GM10847 (cell line): ENCODE results near the gene PSMD11.

ENCODE experiments used
- POLR2A ChIP-seq: IDR thresholded peaks from 2 replicates; pipeline ENCODE4 v1.6.1; 2011; ENCODE audit not compliant: insufficient read length; ENCODE audit errors: extremely low read depth

PSMD11 gene

DNA sequence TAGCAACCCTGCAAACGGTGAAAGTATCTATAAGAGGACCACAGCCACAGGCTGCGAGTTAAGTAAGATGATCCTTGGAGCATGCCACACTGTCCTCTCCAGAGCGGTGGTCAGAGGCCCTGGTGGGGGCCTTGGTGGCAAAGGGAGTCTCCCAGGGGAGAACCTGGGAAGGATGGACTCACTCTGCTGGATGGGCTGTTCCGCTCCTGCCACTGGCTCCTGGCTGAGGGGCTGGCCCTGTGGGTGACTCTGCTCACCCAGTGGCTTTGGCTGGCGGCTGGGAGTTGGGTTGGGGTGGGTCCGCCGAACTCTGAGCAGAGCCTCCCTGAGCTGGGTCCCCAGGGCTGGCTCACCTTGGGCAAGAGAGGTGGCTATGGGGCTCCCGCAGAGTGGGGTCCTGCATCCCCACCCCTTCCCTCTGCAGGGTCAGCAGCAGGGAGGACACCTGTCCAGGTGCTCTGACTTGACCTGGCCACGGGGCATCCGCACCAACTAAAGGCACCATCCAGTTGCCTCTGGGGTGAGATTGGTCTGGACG lies 49.7 kb downstream of the PSMD11 start:
- TF ChIP-seq POLR2A = no peak

GRCh38 chr17:32494621-32495358 lies 50.5 kb downstream of the PSMD11 start:
- TF ChIP-seq POLR2A = no peak

DNA sequence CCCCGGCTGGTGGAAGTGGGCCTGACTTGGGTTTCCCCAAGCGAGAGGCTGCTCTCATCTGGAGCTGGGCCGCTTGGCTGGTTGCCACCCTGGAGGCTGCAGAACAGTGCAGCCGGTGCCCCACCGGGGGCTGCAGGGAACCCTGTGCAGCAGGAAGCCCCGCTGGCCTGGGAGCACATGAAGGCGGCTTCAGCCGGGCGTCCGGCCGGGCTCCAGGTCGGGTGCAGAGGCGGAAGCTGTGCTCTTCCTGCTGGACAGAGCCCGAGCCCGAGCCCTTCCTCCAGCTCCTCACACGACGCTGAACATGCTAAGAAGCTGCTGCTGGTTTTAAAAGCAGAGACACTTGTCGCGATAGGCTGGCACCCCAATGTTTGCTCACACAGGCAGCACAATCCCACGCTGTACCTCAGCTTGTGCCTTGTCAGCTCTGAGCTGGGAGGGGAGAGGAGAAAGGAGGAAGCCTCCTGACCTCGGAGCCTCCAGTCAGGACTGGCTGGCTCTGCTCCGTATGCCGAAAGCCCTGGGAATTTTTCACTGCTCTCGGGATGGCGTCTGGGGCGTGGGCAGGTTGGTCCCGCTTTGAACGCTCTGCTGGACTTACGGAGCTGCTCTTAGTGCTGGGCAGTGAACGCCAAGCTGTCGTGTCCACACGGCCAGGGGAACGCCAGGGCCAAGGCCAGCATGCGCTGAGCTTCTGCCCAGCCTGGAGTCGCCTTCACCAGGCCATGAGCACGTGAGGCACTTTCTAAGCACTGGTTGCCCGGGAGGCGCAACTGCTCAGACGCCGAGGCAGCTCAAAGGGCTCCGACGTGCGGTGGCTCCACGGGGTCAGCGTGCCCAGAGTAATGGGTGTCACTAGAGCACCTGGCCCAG lies 51.3 kb downstream of the PSMD11 start:
- TF ChIP-seq POLR2A = no peak

- no peak for TF ChIP-seq POLR2A
These were observed 52.2 kb downstream of the PSMD11 start for GRCh38 chr17:32496395-32497073.

DNA sequence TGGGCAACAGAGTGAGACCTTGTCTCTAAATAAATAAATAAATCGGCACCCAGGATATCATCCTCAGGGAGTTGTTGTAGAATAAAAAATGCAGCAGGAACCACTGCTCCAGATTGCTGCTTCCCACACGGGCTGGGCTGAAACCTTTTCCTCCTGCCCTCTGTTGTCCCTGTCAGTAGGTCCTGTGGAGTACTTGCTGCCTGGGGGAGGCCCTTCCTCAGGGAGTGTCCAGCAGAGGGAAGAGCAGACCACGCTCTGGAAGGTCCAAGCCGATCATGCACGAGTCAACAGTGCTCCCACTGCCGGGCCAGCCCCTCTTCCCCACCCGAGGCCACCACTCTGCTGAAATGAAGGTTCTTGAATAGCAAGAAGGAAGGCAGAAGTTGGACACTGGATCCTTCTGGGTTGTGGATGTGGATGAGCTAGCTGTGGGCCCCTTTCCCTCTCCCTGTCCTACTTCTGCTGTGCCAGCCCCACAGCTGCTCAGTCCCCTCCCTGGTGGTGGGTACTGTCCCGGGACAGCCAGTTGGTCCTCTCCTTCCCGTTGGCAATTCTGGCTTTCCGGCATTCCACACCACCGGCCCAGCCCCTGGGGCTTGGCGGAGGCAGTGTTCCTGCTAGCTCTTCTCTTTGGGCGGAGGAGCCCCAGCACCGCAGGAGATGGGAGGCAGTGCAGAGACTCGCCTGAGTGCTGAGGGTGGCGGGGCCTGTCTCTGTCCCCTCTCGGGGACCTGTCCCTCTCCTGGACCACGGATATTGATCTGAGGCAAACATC lies 53.3 kb downstream of the PSMD11 start:
- no peak for TF ChIP-seq POLR2A

DNA sequence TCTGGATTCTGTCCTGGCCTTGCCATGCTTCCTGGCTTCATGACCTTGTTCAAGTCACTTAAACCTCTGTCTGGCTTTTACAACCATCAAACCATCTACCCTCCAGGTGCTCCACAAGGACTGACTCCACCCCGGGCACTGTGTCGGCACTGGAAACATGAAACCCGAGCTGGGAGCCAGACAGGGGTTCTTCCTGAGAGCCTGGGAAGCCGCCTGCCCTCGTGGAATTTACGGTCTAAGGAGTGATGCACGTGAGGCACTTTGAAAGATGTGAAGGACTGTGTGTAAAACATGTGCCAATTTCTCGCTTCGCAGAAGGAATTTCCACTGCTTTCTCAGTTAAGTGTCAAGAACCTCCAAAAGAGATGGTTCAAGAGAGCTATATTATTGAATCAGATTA lies 54.1 kb downstream of the PSMD11 start:
- TF ChIP-seq POLR2A = no peak

DNA sequence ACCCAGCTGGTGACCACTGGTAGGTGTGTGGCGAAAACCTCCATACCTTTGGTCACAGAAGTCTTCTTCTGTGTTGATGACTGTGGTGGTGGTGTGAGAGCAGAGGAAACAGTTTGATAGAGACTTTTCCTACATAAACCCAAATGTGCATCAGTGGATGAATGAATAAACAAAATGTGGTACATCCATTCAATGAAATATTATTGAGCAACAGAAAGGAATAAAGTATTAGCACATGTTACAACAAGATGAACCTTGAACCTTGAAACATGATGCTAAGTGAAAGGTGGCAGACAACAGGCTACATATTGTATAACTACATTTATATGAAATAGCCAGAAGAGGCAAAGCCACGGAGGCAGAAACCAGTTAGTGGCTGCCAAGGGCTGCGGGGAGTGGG lies 57.7 kb downstream of the PSMD11 start:
- no peak for TF ChIP-seq POLR2A

DNA sequence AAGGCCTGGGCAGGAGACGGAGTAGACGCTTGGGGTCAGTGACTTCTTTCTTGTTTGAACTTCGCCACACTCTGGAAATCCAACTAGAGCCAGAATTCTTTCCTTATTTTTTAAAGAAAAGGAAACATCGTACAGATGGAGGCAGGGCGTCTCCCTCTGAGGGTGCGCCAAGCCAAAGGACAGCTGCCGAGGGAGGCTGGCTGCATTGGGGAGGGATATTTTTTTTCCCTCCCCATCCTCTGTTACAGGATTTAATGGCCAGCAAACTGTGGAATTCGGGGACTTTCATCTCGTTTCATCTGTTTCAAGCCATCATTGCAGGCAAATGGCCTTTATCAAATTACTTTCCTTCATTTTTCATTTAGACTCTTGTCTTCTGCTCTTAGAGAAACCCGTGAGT lies 58.4 kb downstream of the PSMD11 start:
- no peak for TF ChIP-seq POLR2A

DNA sequence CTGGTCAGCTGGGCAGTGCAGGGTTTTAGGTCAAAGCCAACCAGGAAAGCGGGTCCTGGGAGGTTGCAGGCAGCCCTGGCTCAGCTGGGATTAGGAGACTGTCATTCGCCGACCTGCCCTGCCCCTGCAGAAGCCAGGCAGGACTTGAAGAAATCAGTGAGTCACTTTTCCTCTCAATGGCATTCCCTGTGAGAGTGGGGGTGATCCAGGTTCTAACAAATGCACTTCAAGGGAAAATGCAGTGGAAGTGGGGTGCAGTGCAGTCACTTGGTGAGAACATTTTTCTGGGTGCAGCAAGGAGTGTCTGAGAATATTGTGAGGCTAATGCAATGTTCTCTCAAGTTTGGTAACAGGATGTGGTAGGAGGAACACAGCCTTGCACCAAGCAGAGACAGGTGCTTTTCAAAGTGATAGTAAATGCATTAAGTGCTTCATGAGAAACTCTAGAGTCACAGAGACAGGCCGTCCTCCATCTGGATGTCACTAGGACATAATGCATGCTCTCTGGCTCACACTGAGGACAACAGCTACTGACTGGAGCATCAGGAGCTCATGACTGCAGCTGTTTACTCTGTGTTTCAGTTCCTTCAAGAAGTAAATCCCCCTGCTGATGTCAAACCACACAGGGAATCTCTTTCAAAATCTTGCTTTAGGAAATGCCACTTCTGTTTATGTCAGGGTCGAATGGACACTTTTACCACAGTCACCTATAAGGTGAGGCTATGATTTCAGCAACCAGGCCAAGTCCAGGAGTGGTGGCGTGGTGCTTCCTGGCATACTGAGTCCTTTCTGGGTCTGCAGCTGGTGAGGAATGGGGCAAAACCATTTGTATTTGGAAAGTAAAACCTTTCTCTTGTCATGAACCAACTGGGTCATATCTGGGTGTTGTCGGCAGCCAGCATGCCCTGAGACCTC lies 59.2 kb downstream of the PSMD11 start:
- TF ChIP-seq POLR2A = no peak

DNA sequence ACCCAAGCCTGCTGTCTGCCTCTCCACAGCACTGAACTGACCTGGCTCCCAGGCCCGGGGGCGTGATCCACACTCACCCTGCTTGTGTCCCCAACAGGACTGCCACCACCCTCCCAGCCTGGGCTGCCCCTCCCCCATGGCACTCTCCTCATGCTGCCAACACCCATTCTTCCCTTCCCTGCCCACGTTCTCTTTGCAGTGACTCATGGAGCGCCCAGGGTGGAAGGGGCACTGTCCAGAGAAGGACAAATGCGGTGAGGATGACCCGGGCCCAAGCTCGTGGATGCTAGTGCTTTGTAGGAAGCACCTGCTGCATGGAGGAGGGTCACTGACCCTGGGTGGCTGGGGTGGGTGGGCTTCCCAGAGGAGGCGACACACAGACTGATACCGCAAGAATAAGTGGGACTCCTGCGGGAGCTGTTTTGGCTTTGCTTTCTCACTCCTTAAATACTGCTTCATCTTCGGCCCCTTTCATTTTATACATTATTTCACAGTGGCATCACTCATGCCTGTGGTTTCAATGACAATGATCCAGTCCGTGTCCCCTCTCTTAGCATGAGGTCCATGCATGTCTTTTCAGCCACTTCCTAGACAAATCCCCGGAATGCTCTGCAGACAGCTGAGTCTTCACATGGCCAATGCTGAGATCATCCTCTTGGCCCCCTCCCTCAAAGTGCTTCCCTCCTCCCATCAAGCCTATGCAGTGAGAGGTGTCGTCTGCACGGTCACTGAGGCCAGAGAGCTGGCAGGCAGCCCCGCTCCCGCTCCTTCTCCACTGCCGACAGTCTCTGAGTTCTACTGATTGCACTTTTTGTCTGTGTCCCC lies 60.1 kb downstream of the PSMD11 start:
- no peak for TF ChIP-seq POLR2A

GRCh38 chr17:32508926-32509325 lies 64.6 kb downstream of the PSMD11 start:
- TF ChIP-seq POLR2A = no peak

DNA sequence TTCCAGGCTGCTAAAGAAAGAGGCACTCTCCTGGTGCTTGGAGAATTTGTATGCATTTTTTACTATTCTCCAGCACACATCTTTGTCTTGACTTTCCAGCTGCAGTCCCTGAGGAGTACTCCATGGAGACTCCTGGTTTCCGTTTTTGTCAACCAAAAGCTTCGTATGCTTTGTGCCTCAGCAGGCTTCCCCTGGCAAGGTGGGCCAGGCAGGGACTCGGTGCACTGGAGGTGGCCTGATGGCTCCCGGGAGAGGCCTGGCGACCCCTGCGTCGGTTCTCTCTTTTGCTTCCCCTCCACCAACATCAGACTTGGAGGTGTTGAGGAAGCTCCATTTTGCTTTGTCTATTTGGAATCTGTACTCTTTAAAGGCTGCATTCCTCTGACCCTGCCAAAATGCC lies 66.2 kb downstream of the PSMD11 start:
- TF ChIP-seq POLR2A = no peak

- no peak for TF ChIP-seq POLR2A
These were observed 68.0 kb downstream of the PSMD11 start for GRCh38 chr17:32512328-32512727.
